Glutamatergic neuron (in vitro differentiated cells): ENCODE measurements around the gene TP53BP1. TPM values are rescaled to one million over a fixed set of nuclear protein-coding genes. Genes with fewer than 3 reads are reported as not detected.

Experiments used
- DNase-seq: peaks from one replicate; pipeline ENCODE4 v3.0.0; 2022
- H3K27ac Mint-ChIP-seq: one replicate; pipeline ENCODE4 v1.8.0; 2020; ENCODE audit warnings: mild to moderate bottlenecking, mixed read lengths, inconsistent platforms; ENCODE audit not compliant: unreplicated experiment
- H3K27me3 Mint-ChIP-seq: one replicate; pipeline ENCODE4 v1.8.0; 2020; ENCODE audit warnings: mild to moderate bottlenecking, moderate library complexity, mixed read lengths, inconsistent platforms; ENCODE audit not compliant: unreplicated experiment
- H3K36me3 Mint-ChIP-seq: one replicate; pipeline ENCODE4 v1.8.0; 2020; ENCODE audit warnings: mild to moderate bottlenecking, mixed read lengths, inconsistent platforms; ENCODE audit not compliant: unreplicated experiment
- H3K4me1 Mint-ChIP-seq: one replicate; pipeline ENCODE4 v1.8.0; 2020; ENCODE audit warnings: mild to moderate bottlenecking, low read depth, mixed read lengths, inconsistent platforms; ENCODE audit not compliant: unreplicated experiment
- H3K4me3 Mint-ChIP-seq: one replicate; pipeline ENCODE4 v1.8.0; 2020; ENCODE audit warnings: mild to moderate bottlenecking, mixed read lengths, inconsistent platforms; ENCODE audit not compliant: unreplicated experiment
- H3K9me3 Mint-ChIP-seq: one replicate; pipeline ENCODE4 v1.8.0; 2020; ENCODE audit warnings: mild to moderate bottlenecking, moderate library complexity, mixed read lengths, inconsistent platforms; ENCODE audit not compliant: unreplicated experiment
- CTCF ChIP-seq: fragments of 200-600 bp; sonication (generic); IDR thresholded peaks from one replicate; pipeline ENCODE4 v1.5.0; 2021; ENCODE audit not compliant: partially characterized antibody, unreplicated experiment
- total RNA-seq: library from RNA; stranded (reverse); fragmentation: NEBNext Ultra II Directional; extraction: Animal tissue kit (Norgen Biotek cat#: 25700); gene quantifications from one replicate; pipeline ENCODE4 v1.2.1, GENCODE V29; 2021; ENCODE audit not compliant: unreplicated experiment

Gene TP53BP1
- total RNA-seq, 1 donor from 2014 or later, result 142 TPM

- Mint-ChIP-seq H3K27ac (no peak overlapping the region), H3K9me3 (peaks cover 40% of the 10 kb centered on the region), H3K27me3 (peaks cover 22% of the 10 kb centered on the region), H3K4me1 (peaks cover 9% of the 10 kb centered on the region), H3K36me3 (peaks cover 34% of the 10 kb centered on the region), H3K4me3 (no peak overlapping the region)
- TF ChIP-seq CTCF, result no peak
- no peak for DNase-seq
These were observed 35.0 kb upstream of the TP53BP1 start for GRCh38 chr15:43527802-43528541.

DNA sequence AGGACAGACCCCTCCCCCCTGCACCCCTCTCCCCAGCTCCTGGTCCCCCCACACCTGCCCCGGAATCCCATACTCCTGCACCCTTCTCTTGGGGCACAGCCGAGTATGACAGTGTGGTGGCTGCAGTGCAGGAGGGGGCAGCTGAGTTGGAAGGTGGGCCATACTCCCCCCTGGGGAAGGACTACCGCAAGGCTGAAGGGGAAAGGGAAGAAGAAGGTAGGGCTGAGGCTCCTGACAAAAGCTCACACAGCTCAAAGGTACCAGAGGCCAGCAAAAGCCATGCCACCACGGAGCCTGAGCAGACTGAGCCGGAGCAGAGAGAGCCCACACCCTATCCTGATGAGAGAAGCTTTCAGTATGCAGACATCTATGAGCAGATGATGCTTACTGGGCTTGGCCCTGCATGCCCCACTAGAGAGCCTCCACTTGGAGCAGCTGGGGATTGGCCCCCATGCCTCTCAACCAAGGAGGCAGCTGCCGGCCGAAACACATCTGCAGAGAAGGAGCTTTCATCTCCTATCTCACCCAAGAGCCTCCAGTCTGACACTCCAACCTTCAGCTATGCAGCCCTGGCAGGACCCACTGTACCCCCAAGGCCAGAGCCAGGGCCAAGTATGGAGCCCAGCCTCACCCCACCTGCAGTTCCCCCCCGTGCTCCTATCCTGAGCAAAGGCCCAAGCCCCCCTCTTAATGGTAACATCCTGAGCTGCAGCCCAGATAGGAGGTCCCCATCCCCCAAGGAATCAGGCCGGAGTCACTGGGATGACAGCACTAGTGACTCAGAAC lies 34.3 kb upstream of the TP53BP1 start:
- Mint-ChIP-seq H3K27ac (no peak overlapping the region), H3K9me3 (peaks cover 46% of the 10 kb centered on the region), H3K4me3 (no peak overlapping the region), H3K36me3 (peaks cover 42% of the 10 kb centered on the region), H3K27me3 (peaks cover 24% of the 10 kb centered on the region), H3K4me1 (peaks cover 9% of the 10 kb centered on the region)
- TF ChIP-seq CTCF, result no peak
- DNase-seq, result no peak

DNA sequence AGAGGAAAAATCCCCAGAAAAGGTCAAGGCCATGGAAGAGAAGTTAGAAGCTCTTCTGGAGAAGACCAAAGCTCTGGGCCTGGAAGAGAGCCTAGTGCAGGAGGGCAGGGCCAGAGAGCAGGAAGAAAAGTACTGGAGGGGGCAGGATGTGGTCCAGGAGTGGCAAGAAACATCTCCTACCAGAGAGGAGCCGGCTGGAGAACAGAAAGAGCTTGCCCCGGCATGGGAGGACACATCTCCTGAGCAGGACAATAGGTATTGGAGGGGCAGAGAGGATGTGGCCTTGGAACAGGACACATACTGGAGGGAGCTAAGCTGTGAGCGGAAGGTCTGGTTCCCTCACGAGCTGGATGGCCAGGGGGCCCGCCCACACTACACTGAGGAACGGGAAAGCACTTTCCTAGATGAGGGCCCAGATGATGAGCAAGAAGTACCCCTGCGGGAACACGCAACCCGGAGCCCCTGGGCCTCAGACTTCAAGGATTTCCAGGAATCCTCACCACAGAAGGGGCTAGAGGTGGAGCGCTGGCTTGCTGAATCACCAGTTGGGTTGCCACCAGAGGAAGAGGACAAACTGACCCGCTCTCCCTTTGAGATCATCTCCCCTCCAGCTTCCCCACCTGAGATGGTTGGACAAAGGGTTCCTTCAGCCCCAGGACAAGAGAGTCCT lies 33.4 kb upstream of the TP53BP1 start:
- Mint-ChIP-seq H3K27me3 (peaks cover 24% of the 10 kb centered on the region), H3K4me3 (peak overlapping the region; percentile 61), H3K36me3 (peaks cover 50% of the 10 kb centered on the region), H3K9me3 (peaks cover 46% of the 10 kb centered on the region), H3K27ac (peak overlapping the region; percentile 24), H3K4me1 (peaks cover 9% of the 10 kb centered on the region)
- no peak for DNase-seq
- TF ChIP-seq CTCF, result no peak

DNA sequence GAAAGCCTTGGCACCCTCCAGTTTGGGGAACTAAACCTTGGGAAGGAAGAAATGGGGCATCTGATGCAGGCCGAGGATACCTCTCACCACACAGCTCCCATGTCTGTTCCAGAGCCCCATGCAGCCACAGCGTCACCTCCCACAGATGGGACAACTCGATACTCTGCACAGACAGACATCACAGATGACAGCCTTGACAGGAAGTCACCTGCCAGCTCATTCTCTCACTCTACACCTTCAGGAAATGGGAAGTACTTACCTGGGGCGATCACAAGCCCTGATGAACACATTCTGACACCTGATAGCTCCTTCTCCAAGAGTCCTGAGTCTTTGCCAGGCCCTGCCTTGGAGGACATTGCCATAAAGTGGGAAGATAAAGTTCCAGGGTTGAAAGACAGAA lies 32.2 kb upstream of the TP53BP1 start:
- H3K27me3 Mint-ChIP-seq, result peaks cover 22% of the 10 kb centered on the region

More for the DNA sequence above, 32.2 kb upstream of the TP53BP1 start:
- peaks cover 8% of the 10 kb centered on the region for H3K4me1 Mint-ChIP-seq
- peaks cover 48% of the 10 kb centered on the region for H3K9me3 Mint-ChIP-seq
- TF ChIP-seq CTCF, result no peak
- DNase-seq, result no peak
- H3K4me3 Mint-ChIP-seq, result no peak overlapping the region
- H3K36me3 Mint-ChIP-seq, result peaks cover 61% of the 10 kb centered on the region
- H3K27ac Mint-ChIP-seq, result peak overlapping the region; percentile 36
